ENCODE data around the gene TC2N.
A peak's percentile ranks its signal among the peaks of the same experiment; 100 is the strongest.
"Not testable (repeated sequence)": the region's sequence is repeated elsewhere in the genome, so short reads cannot be mapped to it uniquely, and the experiment has no call there.

Gene TC2N

DNA sequence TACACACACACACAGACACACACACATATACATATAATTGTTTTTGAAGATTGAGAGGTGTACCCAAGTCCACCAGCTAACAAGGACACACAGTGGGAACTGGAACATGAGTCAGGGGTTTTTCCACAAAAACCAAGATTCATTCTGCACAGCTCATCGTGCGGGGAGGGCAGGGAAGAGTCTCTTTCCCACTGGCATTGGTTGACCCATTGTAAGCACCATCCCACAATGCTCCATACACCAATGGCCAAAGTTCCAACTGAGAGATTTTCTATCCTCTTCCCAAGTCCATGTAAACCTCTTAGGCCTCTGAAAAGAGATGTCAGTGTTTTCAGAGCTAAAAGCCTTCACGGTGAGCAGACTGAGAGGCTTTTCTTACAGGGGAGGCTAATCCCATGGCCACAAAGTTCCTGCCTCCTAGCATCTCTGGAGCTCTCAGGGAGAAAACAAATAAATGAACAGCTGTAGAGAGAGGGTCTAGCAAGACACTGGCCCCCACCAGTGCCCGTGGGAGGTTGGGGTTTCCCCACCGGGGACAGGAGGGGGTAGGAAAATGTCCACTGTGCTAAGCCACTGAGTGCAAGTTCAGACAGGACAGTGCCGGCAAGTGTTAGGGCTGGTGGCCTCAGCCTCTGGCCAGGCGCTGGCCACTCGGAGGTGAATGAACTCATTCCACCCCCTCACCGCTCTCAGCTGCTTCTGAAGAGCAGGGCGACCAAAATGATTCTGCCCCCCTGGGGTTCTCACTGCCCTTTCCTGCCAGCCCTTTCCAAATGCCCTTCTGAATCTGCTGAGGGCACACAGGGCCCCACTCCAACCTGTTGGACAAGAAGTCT, 21.5 kb upstream of the TC2N start:
- no peak for DNase-seq

DNA sequence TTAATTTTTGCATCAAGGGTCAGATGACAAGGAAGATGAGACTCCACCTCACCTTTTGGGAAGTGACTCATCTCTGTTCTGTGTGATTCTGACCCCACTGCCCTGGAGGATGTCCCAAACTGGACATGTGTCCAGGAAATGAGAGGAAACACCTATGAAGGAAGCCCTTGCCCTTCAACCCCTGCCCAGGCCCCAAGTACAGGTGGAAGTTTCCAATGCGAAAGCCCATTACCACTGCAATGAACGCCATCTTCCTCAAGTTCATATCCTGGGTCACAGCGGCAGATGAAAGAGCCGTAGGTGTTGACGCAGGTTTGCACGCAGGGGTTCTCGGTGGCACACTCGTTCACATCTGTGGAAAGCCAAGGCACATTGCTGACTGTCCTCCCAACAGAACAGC, 19.6 kb upstream of the TC2N start:
- DNase-seq = no peak

GRCh38 chr14:91885839-91886238, 18.5 kb upstream of the TC2N start:
- no peak for DNase-seq

GRCh38 chr14:91885113-91885712, 17.9 kb upstream of the TC2N start:
- DNase-seq = no peak

DNA sequence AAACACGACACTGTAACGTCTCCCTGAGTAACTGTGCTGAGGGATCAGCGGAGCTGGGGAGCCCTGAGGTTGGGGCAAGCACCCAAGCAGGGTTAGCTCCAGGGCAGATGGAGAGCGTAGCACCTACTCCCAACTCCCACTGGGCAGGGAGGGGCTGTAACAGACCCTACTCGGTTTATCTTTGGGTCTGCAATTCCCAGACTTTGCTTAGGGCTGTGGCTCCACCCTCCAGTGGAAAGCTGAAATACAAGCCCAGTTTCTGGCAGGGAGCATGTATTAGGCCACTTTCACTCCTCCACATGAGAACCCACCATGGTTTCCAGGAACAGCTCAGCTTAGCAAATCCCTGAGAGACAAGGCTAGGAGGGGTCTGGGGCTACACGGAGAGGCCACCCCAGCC, 17.3 kb upstream of the TC2N start:
- no peak for DNase-seq

DNA sequence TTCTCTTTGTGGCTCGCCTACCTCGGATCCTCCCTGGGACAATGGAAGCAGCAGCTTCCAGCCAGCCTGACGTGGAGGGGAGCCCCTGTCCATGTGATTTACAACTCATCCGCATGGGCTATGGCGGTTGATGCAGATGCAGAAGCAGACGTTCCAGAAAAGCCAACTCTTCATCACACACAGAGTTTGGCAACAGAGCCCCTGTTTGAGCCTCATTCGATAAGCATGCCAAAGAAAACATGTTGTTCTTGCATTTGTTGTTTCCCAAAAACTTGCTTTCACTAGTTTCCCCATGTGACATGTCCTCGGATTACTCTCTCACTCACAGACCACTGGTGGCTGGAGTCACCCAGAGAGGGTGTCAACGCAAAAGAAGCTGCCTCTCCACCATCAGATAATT, 16.4 kb upstream of the TC2N start:
- no peak for DNase-seq

DNA sequence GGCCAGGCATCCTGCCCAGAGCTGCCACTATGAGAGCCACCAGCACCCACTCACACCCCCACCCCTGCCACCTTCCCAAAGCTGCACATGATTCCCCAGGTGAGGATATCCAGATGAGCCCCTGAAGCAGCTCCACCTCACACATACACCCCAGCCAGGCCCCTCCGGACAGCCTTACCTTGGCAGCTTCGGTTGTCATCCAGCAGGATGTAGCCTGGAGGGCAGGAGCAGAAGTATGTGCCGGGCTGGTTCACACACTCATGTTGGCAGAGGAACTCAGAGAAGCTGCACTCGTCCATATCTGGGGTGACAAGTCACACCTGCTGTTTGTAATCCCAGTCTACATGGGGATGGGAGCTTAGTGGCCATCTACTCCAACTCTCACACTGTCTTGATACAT, 15.4 kb upstream of the TC2N start:
- no peak for DNase-seq

DNA sequence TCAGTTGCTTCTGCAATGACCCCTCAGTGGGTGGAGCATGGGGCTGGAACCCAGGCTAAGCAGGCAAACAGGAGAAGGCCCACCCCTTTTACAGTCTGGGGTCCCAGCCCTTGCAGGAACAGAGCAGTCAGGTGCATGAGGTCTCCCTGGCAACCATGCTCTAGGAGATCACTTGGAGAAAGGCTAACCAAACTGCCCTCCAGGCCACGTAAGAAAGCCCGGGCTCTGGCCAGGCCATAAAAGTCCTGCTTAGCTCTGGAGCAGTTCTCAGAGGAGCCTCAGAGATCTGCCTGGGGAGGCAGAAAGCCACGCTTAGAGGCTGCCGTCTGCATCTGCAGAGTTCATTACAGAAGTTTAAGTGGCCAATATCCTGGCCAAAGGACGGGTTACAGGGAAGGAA, 15.0 kb upstream of the TC2N start:
- no peak for DNase-seq

GRCh38 chr14:91879196-91879595, 11.9 kb upstream of the TC2N start:
- DNase-seq = no peak

- DNase-seq = no peak
These were observed 10.9 kb upstream of the TC2N start for GRCh38 chr14:91878274-91878673.

GRCh38 chr14:91877376-91877915, 10.1 kb upstream of the TC2N start:
- DNase-seq = no peak

- DNase-seq = no peak
These were observed 9.2 kb upstream of the TC2N start for GRCh38 chr14:91876492-91876891.

GRCh38 chr14:91875525-91876286, 8.4 kb upstream of the TC2N start:
- DNase-seq = no peak

GRCh38 chr14:91873471-91874415, 6.4 kb upstream of the TC2N start:
- DNase-seq = peak; percentile 50

- DNase-seq = peak; percentile 26
These were observed 5.5 kb upstream of the TC2N start for GRCh38 chr14:91872517-91873470.

DNA sequence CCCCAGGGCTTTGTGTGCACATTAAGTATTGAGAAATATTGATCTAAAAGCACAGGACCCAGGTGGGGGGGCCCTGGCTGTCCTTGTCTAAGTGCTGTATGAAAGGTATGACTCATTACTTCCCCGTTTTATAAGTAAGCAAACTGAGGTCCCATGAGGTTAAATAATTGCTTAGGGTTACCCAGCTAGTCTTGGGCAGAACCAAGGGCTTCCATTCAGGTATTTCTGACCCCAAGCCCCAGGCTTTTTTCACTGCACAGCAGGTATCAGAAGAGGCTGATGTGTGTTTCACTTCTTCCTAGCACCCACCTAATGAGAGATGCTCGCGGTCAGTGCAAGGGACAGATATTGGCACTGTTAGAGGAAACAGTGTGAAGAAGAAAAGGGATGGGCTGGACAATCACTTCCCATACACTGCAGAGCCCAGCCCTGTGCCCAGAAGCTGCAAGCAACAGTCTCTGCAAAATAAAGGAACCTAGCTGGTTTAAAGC, 4.7 kb upstream of the TC2N start:
- no peak for DNase-seq

- DNase-seq = not testable (repeated sequence)
These were observed 4.1 kb upstream of the TC2N start for GRCh38 chr14:91871401-91871800.

- no peak for DNase-seq
These were observed 3.6 kb upstream of the TC2N start for GRCh38 chr14:91870890-91871289.

- peak; percentile 37 for DNase-seq
These were observed 2.7 kb upstream of the TC2N start for GRCh38 chr14:91870001-91870400.

- no peak for DNase-seq
These were observed 2.2 kb upstream of the TC2N start for GRCh38 chr14:91869556-91869955.
